ENCODE data around the gene MXD4.
"Not testable (repeated sequence)": the region's sequence is repeated elsewhere in the genome, so short reads cannot be mapped to it uniquely, and the experiment has no call there.

The MXD4 gene

DNA sequence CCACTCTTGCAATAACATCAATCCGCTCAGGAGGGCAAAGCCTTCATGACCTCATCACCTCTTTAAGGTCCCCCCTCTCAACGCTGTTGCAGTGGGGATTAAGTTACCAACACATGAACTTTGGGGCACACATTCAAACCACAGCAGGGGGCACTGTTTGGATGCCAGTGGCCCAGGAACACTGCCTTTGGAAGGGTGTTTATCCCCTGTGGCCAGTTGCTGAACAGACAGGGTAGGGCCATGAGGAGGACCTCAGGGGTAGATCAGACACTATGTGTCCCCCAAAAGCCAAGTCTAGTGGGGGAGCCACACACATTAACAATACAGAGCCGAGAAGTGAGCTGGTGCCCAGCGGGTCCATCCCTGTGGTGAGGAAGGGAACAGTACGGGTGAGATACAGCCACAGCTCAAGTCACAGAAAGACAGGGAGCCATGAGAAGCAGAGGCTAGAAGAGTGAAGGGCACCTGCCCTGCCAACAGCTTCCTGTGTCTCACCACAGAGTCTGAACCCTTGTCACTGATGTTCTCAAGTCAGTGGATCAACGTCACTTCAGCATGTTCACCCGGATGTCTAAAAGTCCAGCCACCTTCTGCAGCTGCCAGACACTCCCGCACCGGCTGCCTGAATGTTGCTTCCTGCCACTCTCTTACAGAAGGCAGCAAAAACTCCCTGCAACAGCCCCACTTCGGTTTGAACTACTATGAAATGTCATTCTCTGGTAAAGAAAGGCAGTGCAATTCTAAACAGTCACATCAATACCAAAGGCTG is 19.9 kb upstream of the MXD4 start:
- TF ChIP-seq CTCF (IDR thresholded peaks at IDR 0.05), result no peak
- H3K9me3 ChIP-seq, result no peaks in the 10 kb centered on the region
- no peak overlapping the region for H3K27ac ChIP-seq
- H3K36me3 ChIP-seq, result no peaks in the 10 kb centered on the region
- H3K4me1 ChIP-seq (ENCODE audit: control insufficient read depth in 1 of 2, insufficient read depth in 1 of 2, low read depth in 1 of 2, low read length in 1 of 2), result no peaks in the 10 kb centered on the region
- H3K27me3 ChIP-seq, result peaks cover 6% of the 10 kb centered on the region
- H3K4me3 ChIP-seq (ENCODE audit: low read depth in 1 of 2, low read length in 1 of 2), result no peak overlapping the region

DNA sequence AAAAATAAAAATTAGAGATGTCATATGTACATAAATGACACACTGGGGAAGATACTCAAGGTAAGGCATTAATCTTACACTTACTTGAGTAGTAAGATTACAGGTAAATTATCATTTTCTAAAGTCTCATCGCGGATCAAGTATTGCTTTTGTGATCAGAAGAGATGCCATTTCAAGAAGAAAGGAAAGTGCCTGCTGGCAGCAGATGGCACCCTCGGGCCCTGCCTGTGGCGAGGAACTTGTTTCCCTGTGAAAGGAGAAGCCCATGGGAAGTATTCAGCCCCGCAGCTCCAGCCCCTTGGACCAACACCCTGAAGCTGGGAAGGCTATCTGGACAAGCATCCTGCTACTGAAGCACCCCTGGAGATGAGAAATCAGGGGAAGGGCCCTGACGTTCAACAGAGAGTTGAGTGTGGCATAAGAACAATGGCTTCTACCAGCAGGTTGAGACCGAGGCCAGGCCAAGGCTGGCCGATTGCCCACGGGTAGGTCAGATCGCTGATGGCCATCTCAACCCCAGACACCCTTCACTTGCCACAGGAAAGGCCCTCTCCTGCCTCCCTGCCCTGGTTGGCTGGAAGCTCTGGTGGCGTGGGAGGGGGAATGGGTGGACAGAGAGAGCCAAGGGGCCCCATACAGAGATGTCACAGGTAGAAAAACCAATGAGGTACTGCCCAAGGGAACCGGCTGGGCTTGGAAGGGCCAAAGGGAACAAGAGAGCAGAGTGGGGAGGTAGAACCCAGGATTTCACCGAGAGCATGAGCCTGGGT is 18.8 kb upstream of the MXD4 start:
- no peak for TF ChIP-seq CTCF (IDR thresholded peaks at IDR 0.05)
- H3K9me3 ChIP-seq, result no peaks in the 10 kb centered on the region
- H3K36me3 ChIP-seq, result no peaks in the 10 kb centered on the region
- no peak overlapping the region for H3K27ac ChIP-seq
- no peak overlapping the region for H3K4me3 ChIP-seq (ENCODE audit: low read depth in 1 of 2, low read length in 1 of 2)
- H3K27me3 ChIP-seq, result peaks cover 6% of the 10 kb centered on the region
- no peaks in the 10 kb centered on the region for H3K4me1 ChIP-seq (ENCODE audit: control insufficient read depth in 1 of 2, insufficient read depth in 1 of 2, low read depth in 1 of 2, low read length in 1 of 2)

DNA sequence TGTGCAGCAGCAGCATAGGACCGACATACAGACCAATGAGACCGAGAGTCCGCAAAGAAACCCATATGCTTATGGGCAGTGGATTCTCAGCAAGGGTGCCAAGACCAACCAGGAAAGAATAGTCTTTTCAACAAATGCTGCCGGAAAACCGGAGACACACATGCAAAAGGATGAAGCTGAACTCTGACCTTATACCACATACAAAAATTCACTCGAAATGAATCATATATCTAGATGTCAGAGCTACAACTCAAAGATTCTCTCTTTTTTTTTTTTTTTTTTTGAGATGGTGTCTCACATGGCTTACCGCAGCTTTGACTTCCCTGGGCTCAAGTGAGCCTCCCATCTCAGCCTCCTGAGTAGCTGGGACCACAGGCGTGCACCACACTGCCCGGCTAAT is 16.0 kb upstream of the MXD4 start:
- TF ChIP-seq CTCF (IDR thresholded peaks at IDR 0.05), result no peak
- no peaks in the 10 kb centered on the region for H3K36me3 ChIP-seq
- no peaks in the 10 kb centered on the region for H3K4me1 ChIP-seq (ENCODE audit: control insufficient read depth in 1 of 2, insufficient read depth in 1 of 2, low read depth in 1 of 2, low read length in 1 of 2)
- H3K27me3 ChIP-seq, result peaks cover 6% of the 10 kb centered on the region
- H3K9me3 ChIP-seq, result no peaks in the 10 kb centered on the region
- H3K4me3 ChIP-seq (ENCODE audit: low read depth in 1 of 2, low read length in 1 of 2), result no peak overlapping the region
- H3K27ac ChIP-seq, result no peak overlapping the region

- Histone ChIP-seq H3K36me3 (no peaks in the 10 kb centered on the region), H3K4me3 (ENCODE audit: low read depth in 1 of 2, low read length in 1 of 2) (no peak overlapping the region), H3K4me1 (ENCODE audit: control insufficient read depth in 1 of 2, insufficient read depth in 1 of 2, low read depth in 1 of 2, low read length in 1 of 2) (no peaks in the 10 kb centered on the region), H3K9me3 (no peaks in the 10 kb centered on the region), H3K27ac (no peak overlapping the region), H3K27me3 (peaks cover under 1% of the 10 kb centered on the region)
- no peak for TF ChIP-seq CTCF (IDR thresholded peaks at IDR 0.05)
These were observed 14.8 kb upstream of the MXD4 start for GRCh38 chr4:2276581-2277325.

GRCh38 chr4:2275546-2276251 is 13.8 kb upstream of the MXD4 start:
- Histone ChIP-seq H3K27me3 (no peaks in the 10 kb centered on the region), H3K9me3 (no peaks in the 10 kb centered on the region), H3K4me1 (ENCODE audit: control insufficient read depth in 1 of 2, insufficient read depth in 1 of 2, low read depth in 1 of 2, low read length in 1 of 2) (no peaks in the 10 kb centered on the region), H3K27ac (no peak overlapping the region), H3K4me3 (ENCODE audit: low read depth in 1 of 2, low read length in 1 of 2) (no peak overlapping the region), H3K36me3 (no peaks in the 10 kb centered on the region)
- no peak for TF ChIP-seq CTCF (IDR thresholded peaks at IDR 0.05)

GRCh38 chr4:2275044-2275397 is 13.1 kb upstream of the MXD4 start:
- H3K9me3 ChIP-seq; H3K36me3 ChIP-seq; H3K27ac ChIP-seq; H3K4me1 ChIP-seq (ENCODE audit: control insufficient read depth in 1 of 2, insufficient read depth in 1 of 2, low read depth in 1 of 2, low read length in 1 of 2); H3K27me3 ChIP-seq; H3K4me3 ChIP-seq (ENCODE audit: low read depth in 1 of 2, low read length in 1 of 2): not testable (repeated sequence)

Measured in neutrophil (primary cell).